Liver (tissue), 9 donors: ENCODE measurements around the gene CFAP410. TPM values are rescaled to one million over a fixed set of nuclear protein-coding genes. Genes with fewer than 3 reads are reported as not detected.

ENCODE experiments used
- DNase-seq: peaks from one replicate; pipeline ENCODE4 v3.0.0-alpha.2; 2017; ENCODE audit warnings: low spot score
- H3K27ac ChIP-seq, 2 donors: one replicate each; pipeline ENCODE4 v1.7.0; 2013; ENCODE audit warnings: inconsistent platforms in 2 of 2, low read length in 2 of 2, control low read depth in 1 of 2, low read depth in 1 of 2, mild to moderate bottlenecking in 1 of 2
- H3K27me3 ChIP-seq, 4 donors: one replicate each; pipeline versions ENCODE4 v1.6.1 to v1.7.0; 2013; ENCODE audit warnings: low read length in 3 of 4, inconsistent platforms in 1 of 4, mild to moderate bottlenecking in 1 of 4, moderate library complexity in 1 of 4; ENCODE audit not compliant: control insufficient read depth in 4 of 4, insufficient read depth in 4 of 4
- H3K36me3 ChIP-seq, 4 donors: one replicate each; pipeline versions ENCODE4 v1.6.1 to v1.7.0; 2013; ENCODE audit warnings: low read length in 3 of 4, mild to moderate bottlenecking in 3 of 4, low read depth in 1 of 4, moderate library complexity in 1 of 4; ENCODE audit not compliant: control insufficient read depth in 4 of 4, insufficient read depth in 3 of 4
- H3K4me1 ChIP-seq, 4 donors: one replicate each; pipeline versions ENCODE4 v1.6.1 to v1.7.0; 2013; ENCODE audit warnings: low read length in 3 of 4, mild to moderate bottlenecking in 3 of 4, moderate library complexity in 1 of 4; ENCODE audit not compliant: control insufficient read depth in 4 of 4, insufficient read depth in 4 of 4
- H3K4me3 ChIP-seq, 3 donors: one replicate each; pipeline versions ENCODE4 v1.6.1 to v1.7.0; 2013; ENCODE audit warnings: low read length in 3 of 3, control low read depth in 1 of 3, low read depth in 1 of 3, mild to moderate bottlenecking in 1 of 3
- H3K9ac ChIP-seq, 2 donors: one replicate each; pipeline ENCODE4 v1.7.0; 2013; ENCODE audit warnings: low read length in 2 of 2, mild to moderate bottlenecking in 2 of 2, moderate library complexity in 2 of 2, control low read depth in 1 of 2, low read depth in 1 of 2
- H3K9me3 ChIP-seq, 4 donors: one replicate each; pipeline versions ENCODE4 v1.6.1 to v1.7.0; 2013; ENCODE audit warnings: low read length in 3 of 4; ENCODE audit not compliant: control insufficient read depth in 4 of 4
- EGR1 ChIP-seq, 2 donors: IDR thresholded peaks; 2 replicates each; pipeline ENCODE4 v1.6.1; 2016 to 2018; ENCODE audit warnings: antibody characterized with exemption in 2 of 2, low read depth in 2 of 2
- FOXA1 ChIP-seq: IDR thresholded peaks from 2 replicates; pipeline ENCODE4 v1.6.1; 2016; ENCODE audit warnings: antibody characterized with exemption
- FOXA2 ChIP-seq: IDR thresholded peaks from 2 replicates; pipeline ENCODE4 v1.6.1; 2016; ENCODE audit warnings: antibody characterized with exemption
- GABPA ChIP-seq, 2 donors: IDR thresholded peaks in 1 of 2; conservative IDR thresholded peaks in 1 of 2; 2 replicates each; pipeline ENCODE4 v1.6.1; 2016; ENCODE audit warnings: antibody characterized with exemption in 2 of 2, mild to moderate bottlenecking in 1 of 2, moderate library complexity in 1 of 2
- HNF4G ChIP-seq: IDR thresholded peaks from 2 replicates; pipeline ENCODE4 v1.6.1; 2016; ENCODE audit warnings: antibody characterized with exemption
- NR2F2 ChIP-seq: IDR thresholded peaks from 2 replicates; pipeline ENCODE4 v1.6.1; 2016; ENCODE audit warnings: antibody characterized with exemption
- RAD21 ChIP-seq, 2 donors: IDR thresholded peaks; 2 replicates each; pipeline ENCODE4 v1.6.1; 2016; ENCODE audit warnings: antibody characterized with exemption in 2 of 2, mild to moderate bottlenecking in 2 of 2
- RXRA ChIP-seq, 2 donors: IDR thresholded peaks; 2 replicates each; pipeline ENCODE4 v1.6.1; 2017 to 2018; ENCODE audit warnings: antibody characterized with exemption in 2 of 2, mild to moderate bottlenecking in 1 of 2
- SP1 ChIP-seq: IDR thresholded peaks from 2 replicates; pipeline ENCODE4 v1.6.1; 2018; ENCODE audit warnings: antibody characterized with exemption, mild to moderate bottlenecking
- TAF1 ChIP-seq: conservative IDR thresholded peaks from 2 replicates; pipeline ENCODE4 v1.6.1; 2016; ENCODE audit warnings: antibody characterized with exemption, mild to moderate bottlenecking
- YY1 ChIP-seq: IDR thresholded peaks from 2 replicates; pipeline ENCODE4 v1.6.1; 2016; ENCODE audit warnings: antibody characterized with exemption, mild to moderate bottlenecking
- WGBS: extraction: QIAGEN DNeasy Blood & Tissue Kit; methylation state at CpG from one replicate; pipeline ENCODE4 v1.1.7; 2013; 5-methylcytosine and 5-hydroxymethylcytosine counted together
- polyA plus RNA-seq, 2 donors: library from polyadenylated mRNA; stranded (reverse) in 1 of 2; unstranded in 1 of 2; fragments of 200-250 nt in 1 of 2; fragments of >200 nt in 1 of 2; fragmentation: Nextera tagmentation in 1 of 2; extraction: Ambion mirVana in 1 of 2; gene quantifications; one replicate each; pipeline versions ENCODE4 v1.2.1 to v1.2.3, GENCODE V29; 2013 to 2015
- total RNA-seq, 2 donors: library from RNA; depleted of rRNA; stranded (reverse); fragments of >200 nt; gene quantifications; one replicate each; pipeline ENCODE4 v1.2.3, GENCODE V29; 2014
- TF ChIP-seq, protein P1 (sequence below): IDR thresholded peaks from 2 replicates; pipeline ENCODE4 v1.6.1; 2016; ENCODE audit warnings: antibody characterized with exemption, mild to moderate bottlenecking
- TF ChIP-seq, protein P2 (sequence below): fragments of 150-350 bp; IDR thresholded peaks from 2 replicates; pipeline ENCODE4 v1.5.1; 2017; ENCODE audit warnings: improper control_type of control experiment, low read depth, low read length; ENCODE audit not compliant: missing input control
- TF ChIP-seq, protein P3 (sequence below): IDR thresholded peaks from 2 replicates; pipeline ENCODE4 v1.6.1; 2016; ENCODE audit warnings: antibody characterized with exemption
- TF ChIP-seq, protein P4 (sequence below): IDR thresholded peaks from 2 replicates; pipeline ENCODE4 v1.6.1; 2016; ENCODE audit warnings: antibody characterized with exemption
- donor health status: healthy.
- donor health status: healthy.
- donor health status: healthy.
- donor health status: healthy.
- donor health status: healthy.

CFAP410 gene
- total and polyA plus RNA-seq, 4 donors = 7.9 to 16.3 (median 12.3) TPM

DNA sequence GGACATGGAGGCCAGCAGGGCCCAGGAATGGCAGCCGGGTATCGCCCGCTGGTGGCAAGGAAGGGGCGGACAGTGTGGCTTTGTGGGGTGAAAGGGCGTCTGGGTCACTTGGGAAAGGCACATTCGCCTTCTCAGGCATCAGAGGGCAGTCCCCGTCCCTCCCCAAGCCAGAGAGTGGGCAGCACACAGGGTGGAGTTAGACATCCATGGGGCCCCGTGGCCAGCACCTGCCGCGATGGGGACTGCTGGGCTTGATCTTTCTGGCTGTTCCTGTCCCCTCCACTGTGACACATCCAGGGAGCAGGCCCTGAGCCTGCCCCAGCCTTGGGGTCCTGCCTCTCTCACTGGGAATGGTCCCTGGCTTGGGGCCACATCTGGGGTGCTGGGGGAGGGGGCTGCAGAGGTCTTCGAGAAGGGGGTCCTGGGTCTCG, 10.2 kb upstream of the CFAP410 start:
- Histone ChIP-seq H3K4me3 (no peak overlapping the region), H3K4me1 (peaks cover 3 to 22% (median 16%) of the 10 kb centered on the region in 4 donors), H3K9ac (no peak overlapping the region), H3K9me3 (no peaks in the 10 kb centered on the region), H3K27ac (no peak overlapping the region), H3K27me3 (peaks cover 0 to 2% (median 1%) of the 10 kb centered on the region in 4 donors), H3K36me3 (no peaks in the 10 kb centered on the region)
- 79% methylated on average over 12 of the region's 12 CpGs for WGBS
- TF ChIP-seq HNF4G (no peak), TAF1 (no peak), GABPA (IDR thresholded peaks at IDR 0.05 in 1 of 2, conservative IDR thresholded peaks at IDR 0.05 in 1 of 2) (no peak), FOXA1 (no peak), EGR1 (IDR thresholded peaks at IDR 0.05; ENCODE audit: low read depth in 2 of 2) (no peak), SP1 (no peak), RXRA (IDR thresholded peaks at IDR 0.05) (no peak), NR2F2 (no peak), YY1 (no peak)
- TF ChIP-seq, protein P1, sequence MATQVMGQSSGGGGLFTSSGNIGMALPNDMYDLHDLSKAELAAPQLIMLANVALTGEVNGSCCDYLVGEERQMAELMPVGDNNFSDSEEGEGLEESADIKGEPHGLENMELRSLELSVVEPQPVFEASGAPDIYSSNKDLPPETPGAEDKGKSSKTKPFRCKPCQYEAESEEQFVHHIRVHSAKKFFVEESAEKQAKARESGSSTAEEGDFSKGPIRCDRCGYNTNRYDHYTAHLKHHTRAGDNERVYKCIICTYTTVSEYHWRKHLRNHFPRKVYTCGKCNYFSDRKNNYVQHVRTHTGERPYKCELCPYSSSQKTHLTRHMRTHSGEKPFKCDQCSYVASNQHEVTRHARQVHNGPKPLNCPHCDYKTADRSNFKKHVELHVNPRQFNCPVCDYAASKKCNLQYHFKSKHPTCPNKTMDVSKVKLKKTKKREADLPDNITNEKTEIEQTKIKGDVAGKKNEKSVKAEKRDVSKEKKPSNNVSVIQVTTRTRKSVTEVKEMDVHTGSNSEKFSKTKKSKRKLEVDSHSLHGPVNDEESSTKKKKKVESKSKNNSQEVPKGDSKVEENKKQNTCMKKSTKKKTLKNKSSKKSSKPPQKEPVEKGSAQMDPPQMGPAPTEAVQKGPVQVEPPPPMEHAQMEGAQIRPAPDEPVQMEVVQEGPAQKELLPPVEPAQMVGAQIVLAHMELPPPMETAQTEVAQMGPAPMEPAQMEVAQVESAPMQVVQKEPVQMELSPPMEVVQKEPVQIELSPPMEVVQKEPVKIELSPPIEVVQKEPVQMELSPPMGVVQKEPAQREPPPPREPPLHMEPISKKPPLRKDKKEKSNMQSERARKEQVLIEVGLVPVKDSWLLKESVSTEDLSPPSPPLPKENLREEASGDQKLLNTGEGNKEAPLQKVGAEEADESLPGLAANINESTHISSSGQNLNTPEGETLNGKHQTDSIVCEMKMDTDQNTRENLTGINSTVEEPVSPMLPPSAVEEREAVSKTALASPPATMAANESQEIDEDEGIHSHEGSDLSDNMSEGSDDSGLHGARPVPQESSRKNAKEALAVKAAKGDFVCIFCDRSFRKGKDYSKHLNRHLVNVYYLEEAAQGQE = no peak
- TF ChIP-seq, protein P2, sequence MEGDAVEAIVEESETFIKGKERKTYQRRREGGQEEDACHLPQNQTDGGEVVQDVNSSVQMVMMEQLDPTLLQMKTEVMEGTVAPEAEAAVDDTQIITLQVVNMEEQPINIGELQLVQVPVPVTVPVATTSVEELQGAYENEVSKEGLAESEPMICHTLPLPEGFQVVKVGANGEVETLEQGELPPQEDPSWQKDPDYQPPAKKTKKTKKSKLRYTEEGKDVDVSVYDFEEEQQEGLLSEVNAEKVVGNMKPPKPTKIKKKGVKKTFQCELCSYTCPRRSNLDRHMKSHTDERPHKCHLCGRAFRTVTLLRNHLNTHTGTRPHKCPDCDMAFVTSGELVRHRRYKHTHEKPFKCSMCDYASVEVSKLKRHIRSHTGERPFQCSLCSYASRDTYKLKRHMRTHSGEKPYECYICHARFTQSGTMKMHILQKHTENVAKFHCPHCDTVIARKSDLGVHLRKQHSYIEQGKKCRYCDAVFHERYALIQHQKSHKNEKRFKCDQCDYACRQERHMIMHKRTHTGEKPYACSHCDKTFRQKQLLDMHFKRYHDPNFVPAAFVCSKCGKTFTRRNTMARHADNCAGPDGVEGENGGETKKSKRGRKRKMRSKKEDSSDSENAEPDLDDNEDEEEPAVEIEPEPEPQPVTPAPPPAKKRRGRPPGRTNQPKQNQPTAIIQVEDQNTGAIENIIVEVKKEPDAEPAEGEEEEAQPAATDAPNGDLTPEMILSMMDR = no peak
- TF ChIP-seq, protein P3, sequence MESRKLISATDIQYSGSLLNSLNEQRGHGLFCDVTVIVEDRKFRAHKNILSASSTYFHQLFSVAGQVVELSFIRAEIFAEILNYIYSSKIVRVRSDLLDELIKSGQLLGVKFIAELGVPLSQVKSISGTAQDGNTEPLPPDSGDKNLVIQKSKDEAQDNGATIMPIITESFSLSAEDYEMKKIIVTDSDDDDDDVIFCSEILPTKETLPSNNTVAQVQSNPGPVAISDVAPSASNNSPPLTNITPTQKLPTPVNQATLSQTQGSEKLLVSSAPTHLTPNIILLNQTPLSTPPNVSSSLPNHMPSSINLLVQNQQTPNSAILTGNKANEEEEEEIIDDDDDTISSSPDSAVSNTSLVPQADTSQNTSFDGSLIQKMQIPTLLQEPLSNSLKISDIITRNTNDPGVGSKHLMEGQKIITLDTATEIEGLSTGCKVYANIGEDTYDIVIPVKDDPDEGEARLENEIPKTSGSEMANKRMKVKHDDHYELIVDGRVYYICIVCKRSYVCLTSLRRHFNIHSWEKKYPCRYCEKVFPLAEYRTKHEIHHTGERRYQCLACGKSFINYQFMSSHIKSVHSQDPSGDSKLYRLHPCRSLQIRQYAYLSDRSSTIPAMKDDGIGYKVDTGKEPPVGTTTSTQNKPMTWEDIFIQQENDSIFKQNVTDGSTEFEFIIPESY = no peak
- TF ChIP-seq, protein P4, sequence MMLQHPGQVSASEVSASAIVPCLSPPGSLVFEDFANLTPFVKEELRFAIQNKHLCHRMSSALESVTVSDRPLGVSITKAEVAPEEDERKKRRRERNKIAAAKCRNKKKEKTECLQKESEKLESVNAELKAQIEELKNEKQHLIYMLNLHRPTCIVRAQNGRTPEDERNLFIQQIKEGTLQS = no peak
- DNase-seq = no peak

DNA sequence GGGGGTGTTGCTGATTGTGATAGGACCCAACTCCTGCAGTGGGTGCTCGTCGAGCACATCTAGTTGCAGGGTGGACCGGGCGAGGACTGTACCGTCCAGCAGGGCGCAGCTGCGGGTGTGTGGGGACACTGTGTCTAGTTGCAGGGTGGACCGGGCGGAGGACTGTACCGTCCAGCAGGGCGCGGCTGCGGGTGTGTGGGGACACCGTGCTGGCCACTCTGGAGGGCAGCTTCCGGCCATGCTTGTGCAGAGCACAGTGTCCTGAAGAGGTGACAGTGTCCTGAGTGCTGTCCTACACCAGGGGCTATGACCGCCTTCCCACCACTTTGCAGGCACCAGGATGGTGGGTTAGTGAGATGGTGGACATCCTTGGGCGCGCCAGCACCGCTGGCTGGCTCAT, 9.7 kb upstream of the CFAP410 start:
- TF ChIP-seq, protein P1 = no peak
- TF ChIP-seq, protein P3 = no peak
- TF ChIP-seq HNF4G (no peak), FOXA2 (no peak), RAD21 (IDR thresholded peaks at IDR 0.05) (no peak)
- DNase-seq = no peak
- Histone ChIP-seq H3K4me3 (no peak overlapping the region), H3K36me3 (no peaks in the 10 kb centered on the region), H3K27ac (no peak overlapping the region), H3K27me3 (peaks cover 0 to 2% (median 1%) of the 10 kb centered on the region in 4 donors), H3K9me3 (no peaks in the 10 kb centered on the region), H3K9ac (no peak overlapping the region), H3K4me1 (peaks cover 3 to 17% (median 13%) of the 10 kb centered on the region in 4 donors)
- WGBS = 92% methylated on average over 19 of the region's 19 CpGs
